GM12873 (cell line): Measurements from ENCODE around the gene ERC1.

ENCODE experiments used
- CTCF ChIP-seq: IDR thresholded peaks from 2 replicates; pipeline ENCODE4 v1.5.1; 2012; ENCODE audit warnings: low read depth, mild to moderate bottlenecking, moderate library complexity, low read length, control low read depth; ENCODE audit not compliant: insufficient read depth; ENCODE audit errors: missing control alignments

Gene ERC1

GRCh38 chr12:1289371-1290155, 298.5 kb downstream of the ERC1 start:
- no peak for TF ChIP-seq CTCF

- no peak for TF ChIP-seq CTCF
Observed at GRCh38 chr12:1290716-1291115, 299.7 kb downstream of the ERC1 start.

GRCh38 chr12:1291601-1292332, 300.7 kb downstream of the ERC1 start:
- TF ChIP-seq CTCF, result no peak

- no peak for TF ChIP-seq CTCF
Observed at GRCh38 chr12:1293901-1294300, 302.9 kb downstream of the ERC1 start.

GRCh38 chr12:1297206-1297605, 306.2 kb downstream of the ERC1 start:
- no peak for TF ChIP-seq CTCF

GRCh38 chr12:1297639-1298175, 306.7 kb downstream of the ERC1 start:
- TF ChIP-seq CTCF, result no peak

GRCh38 chr12:1300460-1300859, 309.4 kb downstream of the ERC1 start:
- TF ChIP-seq CTCF, result no peak
